WI38 (cell line): ENCODE data around the gene TAP1.

Experiments used
- H3K4me3 ChIP-seq: 2 replicates; pipeline ENCODE4 v1.5.1; 2011; ENCODE audit warnings: low read depth, mild to moderate bottlenecking, control low read depth, low read length
- TF ChIP-seq, protein P1 (sequence below): IDR thresholded peaks from 2 replicates; pipeline ENCODE4 v1.5.1; 2012; ENCODE audit warnings: low read depth, mild to moderate bottlenecking, control low read depth, low read length

TAP1 gene

DNA sequence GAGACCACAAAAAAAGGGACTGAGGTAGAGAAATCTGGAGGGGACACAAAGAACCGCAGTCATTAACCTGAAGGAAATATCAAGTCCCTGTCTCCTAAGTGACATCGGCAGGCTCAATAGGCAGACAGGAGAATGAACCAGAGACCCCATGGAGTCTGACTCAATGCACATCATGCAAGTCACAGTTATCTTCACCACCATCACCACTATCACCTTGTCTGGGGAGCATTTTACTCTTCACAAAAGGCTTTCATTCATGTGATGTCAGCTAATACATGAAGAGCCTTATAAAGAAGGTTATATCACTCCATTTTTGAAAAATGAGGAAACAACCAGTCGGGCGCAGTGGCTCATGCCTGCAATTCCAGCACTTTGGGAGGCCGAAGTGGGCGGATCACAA, 4.4 kb downstream of the TAP1 start:
- H3K4me3 ChIP-seq, result no peak overlapping the region
- TF ChIP-seq, protein P1, sequence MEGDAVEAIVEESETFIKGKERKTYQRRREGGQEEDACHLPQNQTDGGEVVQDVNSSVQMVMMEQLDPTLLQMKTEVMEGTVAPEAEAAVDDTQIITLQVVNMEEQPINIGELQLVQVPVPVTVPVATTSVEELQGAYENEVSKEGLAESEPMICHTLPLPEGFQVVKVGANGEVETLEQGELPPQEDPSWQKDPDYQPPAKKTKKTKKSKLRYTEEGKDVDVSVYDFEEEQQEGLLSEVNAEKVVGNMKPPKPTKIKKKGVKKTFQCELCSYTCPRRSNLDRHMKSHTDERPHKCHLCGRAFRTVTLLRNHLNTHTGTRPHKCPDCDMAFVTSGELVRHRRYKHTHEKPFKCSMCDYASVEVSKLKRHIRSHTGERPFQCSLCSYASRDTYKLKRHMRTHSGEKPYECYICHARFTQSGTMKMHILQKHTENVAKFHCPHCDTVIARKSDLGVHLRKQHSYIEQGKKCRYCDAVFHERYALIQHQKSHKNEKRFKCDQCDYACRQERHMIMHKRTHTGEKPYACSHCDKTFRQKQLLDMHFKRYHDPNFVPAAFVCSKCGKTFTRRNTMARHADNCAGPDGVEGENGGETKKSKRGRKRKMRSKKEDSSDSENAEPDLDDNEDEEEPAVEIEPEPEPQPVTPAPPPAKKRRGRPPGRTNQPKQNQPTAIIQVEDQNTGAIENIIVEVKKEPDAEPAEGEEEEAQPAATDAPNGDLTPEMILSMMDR, result no peak

DNA sequence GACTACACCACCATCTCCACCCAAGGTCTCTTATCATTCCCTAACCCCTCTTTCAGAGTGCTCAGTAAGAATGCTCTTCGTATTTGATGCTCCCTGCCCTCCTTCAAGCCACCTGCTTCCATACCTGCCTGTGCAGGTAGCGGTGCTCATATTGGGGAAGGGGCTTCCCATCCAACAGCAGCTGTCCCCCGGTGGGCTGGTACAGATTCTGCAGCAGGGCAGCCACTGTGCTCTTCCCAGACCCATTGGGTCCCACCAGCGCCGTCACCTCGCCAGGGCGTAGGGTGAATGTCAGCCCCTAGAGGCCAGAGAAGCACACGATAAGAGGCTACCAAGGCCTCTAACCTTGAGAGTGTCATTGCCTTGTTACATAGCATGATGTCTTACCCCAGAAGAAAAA, 5.7 kb downstream of the TAP1 start:
- no peak overlapping the region for H3K4me3 ChIP-seq

DNA sequence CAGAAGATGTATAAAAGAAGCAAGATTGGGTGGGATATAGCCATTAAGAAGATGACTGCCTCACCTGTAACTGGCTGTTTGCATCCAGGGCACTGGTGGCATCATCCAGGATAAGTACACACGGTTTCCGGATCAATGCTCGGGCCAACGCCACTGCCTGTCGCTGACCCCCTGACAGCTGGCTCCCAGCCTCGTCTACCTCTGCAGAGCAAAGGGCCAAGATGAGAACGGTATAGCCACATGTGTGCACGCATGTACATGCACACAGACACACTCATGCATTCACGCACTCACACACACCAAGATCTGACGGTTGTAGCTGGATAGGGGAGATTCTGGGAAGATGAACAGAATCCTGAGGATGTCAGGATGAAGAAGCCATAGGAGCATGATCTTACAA, 6.5 kb downstream of the TAP1 start:
- no peak overlapping the region for H3K4me3 ChIP-seq
- TF ChIP-seq, protein P1, result no peak

More for the DNA sequence above, 5.7 kb downstream of the TAP1 start:
- TF ChIP-seq, protein P1, result no peak

DNA sequence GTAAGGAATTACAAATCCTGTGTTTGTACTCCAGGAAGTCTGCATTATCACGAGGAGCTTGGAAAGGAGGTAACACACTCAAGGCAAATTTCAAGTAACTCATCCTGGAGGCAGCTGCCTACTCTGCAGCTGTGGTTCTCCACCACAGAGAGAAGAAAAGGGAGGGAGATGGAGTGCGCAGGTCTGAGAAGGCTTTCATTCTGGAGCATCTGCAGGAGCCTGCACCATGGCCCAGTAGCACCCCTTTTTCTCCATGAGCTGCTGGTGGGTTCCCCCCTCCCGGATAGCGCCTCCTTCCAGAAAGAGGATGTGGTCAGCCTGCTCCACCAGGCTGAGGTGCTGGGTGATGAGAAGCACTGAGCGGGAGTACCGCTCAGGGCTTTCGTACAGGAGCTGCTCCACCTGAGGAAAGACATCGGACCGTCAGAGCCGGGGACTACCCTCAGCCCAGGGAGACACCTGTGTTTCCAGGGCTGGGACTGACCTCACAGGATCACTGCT, 8.1 kb downstream of the TAP1 start:
- H3K4me3 ChIP-seq, result no peak overlapping the region
- TF ChIP-seq, protein P1, result no peak

DNA sequence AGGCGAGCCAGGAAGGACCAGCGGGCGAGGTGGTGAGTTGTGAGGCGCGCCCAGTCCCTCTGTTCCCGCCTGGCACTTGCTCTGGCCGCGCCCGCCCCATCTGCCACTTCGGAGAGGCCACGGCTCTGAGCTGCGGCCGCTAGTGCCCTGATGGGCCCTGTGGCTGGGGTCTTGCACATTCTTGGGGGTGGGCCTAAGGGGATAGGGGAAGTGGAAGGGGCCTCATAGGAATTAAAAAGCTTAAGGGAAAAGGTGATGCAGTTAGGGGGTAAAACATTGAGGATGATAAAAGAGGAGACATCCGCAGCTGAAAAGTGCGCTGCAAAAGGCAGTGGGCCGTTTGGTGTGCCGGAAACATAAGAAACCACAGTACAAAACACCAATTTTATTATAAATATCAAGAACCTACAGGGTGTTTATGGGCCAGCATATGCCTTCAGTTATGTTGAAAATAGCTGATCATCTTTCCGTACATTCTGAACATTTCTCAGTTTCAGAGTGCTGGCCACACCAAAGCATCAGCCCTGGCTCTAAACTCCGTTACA, 8.6 kb downstream of the TAP1 start:
- TF ChIP-seq, protein P1, result no peak
- H3K4me3 ChIP-seq, result peak overlapping the region; percentile 92; the same call in 1 of the 2 replicates

DNA sequence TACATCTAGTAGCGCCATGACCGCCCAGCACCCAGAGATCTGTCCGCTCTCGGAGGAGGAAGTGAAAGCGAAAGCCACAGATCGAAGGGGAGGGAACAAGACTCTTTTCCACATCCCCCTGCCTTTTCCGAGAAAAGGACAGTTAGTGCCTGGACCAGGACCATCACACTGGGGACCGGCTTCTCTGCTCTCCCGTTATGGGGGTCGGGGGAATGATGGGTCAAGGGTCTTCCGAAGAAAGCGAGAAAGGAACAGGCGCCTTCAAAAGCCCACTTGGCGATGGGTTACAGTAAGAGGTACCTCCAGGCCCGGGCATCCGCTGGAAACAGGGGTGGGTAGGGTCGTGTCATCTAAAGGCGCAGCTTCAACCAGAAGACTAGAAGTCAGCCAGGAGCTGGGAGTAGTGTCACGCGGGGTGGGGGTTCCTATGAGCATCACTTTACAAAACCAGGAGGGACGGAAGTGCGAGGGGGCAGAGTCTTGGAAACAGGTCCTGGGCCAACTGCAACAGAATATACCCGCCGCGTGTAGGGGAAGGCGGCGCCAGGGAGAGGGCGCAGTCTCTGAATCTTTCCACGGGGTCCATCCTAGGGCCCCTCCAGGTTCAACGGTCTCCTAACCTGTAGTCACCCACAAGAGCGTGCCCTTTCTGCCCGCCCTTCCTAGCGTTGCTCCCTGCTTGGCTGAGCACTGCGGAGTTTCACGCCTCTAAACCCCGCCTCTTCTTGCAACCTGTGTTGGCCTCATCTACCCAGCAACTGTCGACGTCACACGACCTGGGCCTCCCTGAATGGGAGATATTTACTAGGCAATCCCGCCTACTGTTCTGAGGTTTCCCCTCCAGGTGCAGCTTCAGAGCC, 9.3 kb downstream of the TAP1 start, which contains the start of gene PSMB8:
TSS of gene PSMB8 (minus strand) at position 69 of the 860 bp plus-strand sequence. CDS start at position 18, 51 bp downstream.
- TF ChIP-seq, protein P1, result no peak
- H3K4me3 ChIP-seq, result peak within 1 kb of the TSS; percentile 92
